IPS DF 4.7 (cell line): ENCODE results near the gene GRID1.
"Not testable (repeated sequence)": the region's sequence is repeated elsewhere in the genome, so short reads cannot be mapped to it uniquely, and the experiment has no call there.

Experiments
- DNase-seq: peaks from one replicate; pipeline ENCODE4 v3.0.0-alpha.2; 2013; ENCODE audit warnings: low spot score; ENCODE audit errors: extremely low read depth

The GRID1 gene

DNA sequence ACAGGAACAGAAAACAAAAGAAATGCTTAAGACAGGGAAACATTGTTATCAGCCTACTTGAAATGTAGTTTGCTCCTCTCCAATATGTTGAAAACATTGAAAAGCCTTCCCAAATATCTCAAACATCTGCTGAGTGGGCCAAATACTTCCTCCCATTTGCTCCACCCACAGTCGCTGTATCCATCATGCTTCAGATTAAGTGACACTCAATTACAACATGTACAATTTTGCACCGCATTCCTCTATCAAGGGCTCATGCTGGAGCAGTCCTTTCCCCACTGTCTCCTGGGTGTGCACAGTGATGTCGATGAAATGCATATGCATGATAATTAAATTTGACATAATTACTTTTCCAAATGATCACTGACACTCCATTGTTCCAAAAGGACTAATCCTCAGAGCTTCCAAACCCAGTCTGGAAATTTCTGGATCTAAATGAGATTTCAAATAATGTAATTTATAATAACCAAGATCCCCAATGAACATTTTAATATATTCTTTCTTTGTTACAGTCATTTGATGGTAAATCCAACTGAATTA, 604.6 kb downstream of the GRID1 start:
- no peak for DNase-seq

- no peak for DNase-seq
Measured at GRCh38 chr10:85741626-85742300, 624.8 kb downstream of the GRID1 start.

DNA sequence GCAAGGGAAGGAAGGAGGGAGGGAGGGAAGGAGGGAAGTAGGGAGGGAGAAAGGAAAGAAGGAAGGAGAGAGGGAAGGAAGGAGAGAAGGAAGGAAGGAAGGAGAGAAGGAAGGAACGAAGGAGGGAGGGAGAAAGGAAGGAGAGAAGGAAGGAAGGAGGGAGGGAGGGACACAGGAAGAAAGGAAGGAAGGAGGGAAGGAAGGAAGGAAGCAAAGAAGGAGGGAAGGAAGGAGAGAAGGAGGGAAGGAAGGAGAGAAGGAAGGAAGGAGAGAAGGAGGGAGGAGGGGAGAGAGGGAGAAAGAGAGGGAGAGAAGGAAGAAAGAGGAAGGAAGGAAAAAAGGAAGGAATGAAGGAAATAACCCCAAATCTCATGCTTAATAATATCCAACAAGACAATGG, 630.6 kb downstream of the GRID1 start:
- no peak for DNase-seq

DNA sequence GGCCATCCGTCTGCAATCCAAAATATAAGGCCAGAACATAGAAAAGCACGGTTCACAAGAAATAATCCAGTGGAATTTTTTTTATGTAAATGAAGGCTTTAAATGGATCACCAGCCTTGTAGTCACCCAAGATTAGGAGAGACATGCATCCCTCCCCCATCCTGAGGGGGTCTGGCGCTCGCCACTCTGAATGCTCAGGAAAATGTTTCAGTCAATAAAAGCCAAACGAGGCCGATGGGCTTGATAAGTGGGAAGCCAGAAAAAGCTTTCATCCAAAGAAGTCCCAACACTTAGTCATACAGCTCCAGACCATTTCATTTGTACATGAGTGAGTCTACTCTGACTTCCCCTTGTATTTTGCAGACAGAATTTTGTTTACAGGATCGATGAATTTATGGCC, 631.8 kb downstream of the GRID1 start:
- DNase-seq, result no peak

DNA sequence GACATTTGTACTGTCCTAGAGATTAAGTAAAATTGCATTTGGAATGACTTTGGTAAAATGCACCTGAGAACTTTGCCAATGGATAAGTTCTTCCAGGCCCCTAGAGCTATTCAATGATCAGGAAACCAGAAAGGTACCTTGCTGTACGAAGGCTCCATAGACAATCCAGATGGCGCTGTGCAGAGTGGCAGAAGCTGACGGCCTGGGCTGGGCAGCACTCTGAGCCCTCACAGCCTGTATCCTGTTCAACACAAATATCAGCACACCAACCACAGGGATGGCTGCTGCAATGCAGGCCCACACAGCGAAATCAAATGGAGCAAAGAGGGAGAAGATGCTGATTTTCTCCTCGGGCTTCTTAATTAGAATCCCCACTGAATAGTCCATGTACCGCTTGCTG, 642.4 kb downstream of the GRID1 start:
- no peak for DNase-seq

GRCh38 chr10:85720931-85721590, 645.5 kb downstream of the GRID1 start:
- DNase-seq, result no peak

DNA sequence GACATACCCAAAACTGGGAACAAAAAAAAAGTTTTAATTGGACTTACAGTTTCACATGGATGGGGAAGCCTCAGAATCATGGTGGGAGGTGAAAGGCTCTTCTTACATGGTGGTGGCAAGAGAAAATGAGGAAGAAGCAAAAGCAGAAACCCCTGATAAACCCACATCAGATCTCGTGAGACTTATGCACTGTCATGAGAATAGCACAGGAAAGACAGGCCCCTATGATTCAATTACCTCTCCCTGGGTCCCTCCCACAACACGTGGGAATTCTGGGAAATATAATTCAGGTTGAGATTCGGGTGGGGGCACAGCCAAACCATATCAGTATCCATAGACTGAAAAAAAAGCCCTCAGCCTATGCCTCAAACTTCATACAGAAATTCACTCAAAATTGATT, 647.2 kb downstream of the GRID1 start:
- DNase-seq, result no peak

GRCh38 chr10:85713885-85714284, 652.7 kb downstream of the GRID1 start:
- no peak for DNase-seq

- DNase-seq, result no peak
Measured at GRCh38 chr10:85702768-85703167, 663.8 kb downstream of the GRID1 start.

DNA sequence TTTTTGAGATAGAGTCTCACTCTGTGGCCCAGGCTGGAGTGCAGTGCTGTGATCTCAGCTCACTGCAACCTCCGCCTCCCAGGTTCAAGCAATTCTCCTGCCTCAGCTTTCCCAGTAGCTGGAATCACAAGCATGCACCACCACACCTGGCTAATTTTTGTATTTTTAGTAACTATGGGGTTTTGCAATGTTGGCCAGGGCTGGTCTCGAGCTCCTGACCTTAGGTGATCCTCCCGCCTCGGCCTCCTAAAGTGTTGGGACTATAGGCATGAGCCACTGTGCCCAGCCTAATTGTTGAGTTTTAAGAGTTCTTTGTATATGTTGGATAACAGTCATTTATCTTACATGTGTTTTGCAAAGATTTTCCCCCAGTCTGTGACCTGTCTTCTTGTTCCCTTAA, 667.5 kb downstream of the GRID1 start:
- DNase-seq, result not testable (repeated sequence)

DNA sequence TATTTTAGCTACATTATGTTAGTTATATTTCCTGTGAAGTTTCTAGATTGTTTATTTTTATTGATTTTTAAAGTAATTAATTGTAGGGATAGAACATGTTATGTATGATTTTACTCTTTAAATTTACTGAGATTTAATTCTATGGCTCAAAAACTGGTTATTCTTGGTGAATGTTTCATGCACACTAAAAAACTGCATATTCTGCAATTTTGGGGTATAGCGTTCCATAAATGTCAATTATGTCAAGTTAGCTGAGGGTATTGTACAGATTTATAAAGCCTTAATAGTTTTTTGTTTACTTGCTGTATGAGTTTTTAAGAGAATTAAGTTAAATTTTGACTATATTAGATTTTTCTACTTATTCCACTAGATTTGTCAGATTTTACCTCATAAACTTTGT, 669.7 kb downstream of the GRID1 start:
- DNase-seq, result no peak

DNA sequence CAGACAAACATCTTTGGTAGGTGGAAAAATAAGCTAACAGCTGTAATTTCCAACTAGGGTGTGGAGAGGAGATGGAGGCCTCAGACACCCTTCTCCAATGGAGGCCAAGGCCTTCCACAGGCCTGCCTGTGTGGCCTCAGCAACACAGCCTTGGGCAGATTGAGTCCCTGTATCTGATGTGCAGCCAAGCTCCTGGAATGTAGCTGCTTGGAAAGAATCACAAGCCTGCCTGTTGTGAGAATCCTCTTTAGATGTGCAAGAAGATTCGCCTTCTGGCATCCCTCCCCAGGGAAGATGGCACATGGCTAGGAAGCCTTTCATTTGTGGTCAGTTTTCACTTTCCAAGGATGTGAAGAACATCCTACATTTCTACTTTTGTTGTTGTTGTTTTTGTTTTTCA, 684.0 kb downstream of the GRID1 start:
- DNase-seq, result no peak

DNA sequence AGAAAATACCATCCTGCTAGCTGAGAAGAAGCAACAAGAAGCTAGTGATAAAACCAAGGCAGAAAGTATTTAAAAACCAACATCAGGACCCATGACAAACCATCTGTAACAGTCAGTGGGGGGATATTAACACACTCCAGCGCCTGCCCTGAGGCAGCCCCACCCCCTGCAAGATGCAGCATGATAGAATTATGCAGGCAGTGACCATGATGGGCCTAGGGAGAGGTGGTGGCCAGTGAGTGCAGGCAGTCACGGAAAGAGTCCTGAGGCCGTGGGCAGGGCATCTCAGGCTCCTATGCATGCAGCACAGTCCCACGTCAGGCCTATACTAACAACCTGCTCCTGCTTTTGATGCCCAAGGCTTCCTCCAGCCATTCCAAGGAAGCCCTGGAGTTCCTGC, 686.9 kb downstream of the GRID1 start:
- DNase-seq, result no peak

GRCh38 chr10:85679061-85679460, 687.5 kb downstream of the GRID1 start:
- no peak for DNase-seq

DNA sequence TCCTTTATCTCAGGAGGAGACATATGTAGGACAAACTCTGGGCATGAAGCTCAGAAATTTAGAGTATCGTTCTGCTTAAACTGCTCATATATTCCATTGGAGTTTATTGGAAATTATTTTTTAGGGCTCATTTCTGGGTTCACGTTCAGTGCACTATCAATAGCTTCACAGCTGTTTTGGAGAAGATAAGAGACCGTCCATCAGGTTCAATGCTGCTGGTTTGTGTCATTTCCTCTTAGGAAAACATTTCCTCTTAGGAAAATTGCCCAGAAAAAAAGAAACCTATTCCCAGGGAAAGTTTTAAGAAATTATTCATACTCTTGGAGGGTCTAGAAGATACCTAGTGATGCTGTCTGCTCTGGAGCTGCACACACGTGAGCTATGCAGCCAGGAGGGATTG, 691.7 kb downstream of the GRID1 start:
- DNase-seq, result no peak

GRCh38 chr10:85673270-85673669, 693.3 kb downstream of the GRID1 start:
- DNase-seq, result no peak

- no peak for DNase-seq
Measured at GRCh38 chr10:85671530-85671929, 695.1 kb downstream of the GRID1 start.

- DNase-seq, result no peak
Measured at GRCh38 chr10:85668522-85668921, 698.1 kb downstream of the GRID1 start.

GRCh38 chr10:85667638-85668233, 698.9 kb downstream of the GRID1 start:
- DNase-seq, result no peak

DNA sequence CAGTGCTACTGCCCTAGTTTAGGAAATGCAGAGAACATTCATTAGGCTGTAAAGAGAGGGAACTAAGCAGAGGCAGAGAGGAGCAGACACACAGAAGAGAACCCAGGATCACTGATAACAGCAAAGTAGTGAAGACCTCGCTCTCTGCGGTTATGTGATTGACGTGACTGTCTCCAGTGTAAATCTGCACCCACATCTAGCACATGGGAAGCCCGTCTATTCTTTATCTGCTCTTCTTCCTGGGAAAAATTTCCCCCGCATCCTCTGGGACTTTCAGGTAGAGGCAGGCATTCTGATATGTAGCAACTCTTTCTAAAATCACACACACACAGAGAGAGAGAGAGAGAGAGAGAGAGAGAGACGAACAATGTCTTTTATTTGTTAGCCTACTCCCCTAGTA, 699.6 kb downstream of the GRID1 start:
- DNase-seq, result no peak

DNA sequence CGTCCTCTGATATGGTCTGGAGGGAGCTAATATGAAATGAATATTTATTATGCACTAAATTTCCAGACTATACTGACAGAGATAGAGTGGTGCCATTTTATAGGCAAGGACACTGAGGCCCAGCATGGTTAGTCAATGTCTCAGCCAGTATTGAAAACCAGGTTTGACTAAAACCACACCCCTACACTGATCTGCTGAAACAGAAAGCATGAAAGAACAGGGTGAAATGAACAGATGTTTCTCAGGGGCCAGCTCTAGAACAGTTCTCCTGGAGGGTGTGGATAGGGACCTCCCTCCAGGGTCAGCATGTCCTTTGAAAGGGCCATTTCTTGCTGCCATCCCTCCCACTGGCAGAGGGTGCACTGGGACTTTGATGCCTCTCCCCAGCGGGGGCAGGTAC, 700.5 kb downstream of the GRID1 start:
- DNase-seq, result no peak

DNA sequence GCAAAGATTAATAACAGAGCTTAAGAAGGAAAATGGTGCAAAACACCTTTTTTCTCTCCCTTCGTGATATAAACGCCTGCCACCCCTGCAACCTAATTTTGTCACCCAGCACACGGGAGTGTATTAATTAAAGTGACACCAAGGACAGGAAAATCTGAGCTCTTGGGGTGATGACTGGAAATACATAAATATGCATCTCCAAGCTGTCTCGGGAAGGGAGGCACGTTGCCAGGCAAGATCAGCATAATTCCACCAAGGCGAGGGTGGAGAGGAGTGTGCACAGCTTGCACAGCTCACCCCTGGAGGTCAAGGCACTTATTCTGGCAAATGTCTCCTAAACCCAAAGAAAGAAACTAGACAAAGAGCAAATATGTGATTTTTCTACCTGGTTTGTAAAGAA, 700.9 kb downstream of the GRID1 start:
- DNase-seq, result no peak

DNA sequence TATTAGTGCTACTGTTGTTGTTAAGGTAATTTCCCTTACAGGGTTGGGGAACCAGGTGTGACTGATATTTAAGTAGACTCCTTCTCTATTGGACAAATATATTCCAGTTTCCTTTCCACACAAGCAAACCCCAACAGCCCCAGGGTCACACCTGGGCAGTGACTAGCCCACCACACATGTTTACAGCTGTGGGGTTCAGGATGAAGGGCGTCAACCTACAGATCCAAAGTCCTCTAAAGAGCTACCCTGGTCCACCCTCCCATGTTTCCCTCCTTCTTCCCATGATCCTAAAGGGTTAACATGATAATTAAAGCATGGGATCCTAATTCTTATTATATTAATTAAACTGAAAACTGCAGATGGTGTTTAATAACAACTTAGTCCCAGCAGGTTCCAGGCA, 701.5 kb downstream of the GRID1 start:
- DNase-seq, result no peak
